SK-N-SH (cell line): Measurements from ENCODE around the gene CACNB3.

Source experiments
- ELF1 ChIP-seq: IDR thresholded peaks from 2 replicates; pipeline ENCODE4 v1.4.0; 2012
- EZH2phosphoT487 ChIP-seq: fragments of 200-600 bp; sonication (generic); IDR thresholded peaks from 2 replicates; pipeline ENCODE4 v1.6.1; 2017; ENCODE audit warnings: low read depth, mixed run types, mild to moderate bottlenecking, antibody characterized with exemption, moderate library complexity, borderline replicate concordance
- FOXJ3 ChIP-seq: sonication (generic); formaldehyde crosslinking; IDR thresholded peaks from 2 replicates; pipeline ENCODE4 v1.5.1; 2020; ENCODE audit warnings: mild to moderate bottlenecking, missing genetic modification reagents
- GABPA ChIP-seq: IDR thresholded peaks from 2 replicates; pipeline ENCODE4 v1.4.0; 2012; ENCODE audit warnings: low read depth, mild to moderate bottlenecking
- GATA2 ChIP-seq: sonication (generic); formaldehyde crosslinking; IDR thresholded peaks from 2 replicates; pipeline ENCODE4 v1.5.0; 2020; ENCODE audit warnings: mild to moderate bottlenecking, missing genetic modification reagents
- MAX ChIP-seq: IDR thresholded peaks from 2 replicates; pipeline ENCODE4 v1.4.0; 2012; ENCODE audit warnings: low read depth
- MXI1 ChIP-seq: IDR thresholded peaks from 2 replicates; pipeline ENCODE4 v1.6.1; 2012; ENCODE audit warnings: mild to moderate bottlenecking, low read depth, low read length, improper control_type of control experiment
- POLR2AphosphoS5 ChIP-seq: IDR thresholded peaks from 2 replicates; pipeline ENCODE4 v1.6.1; 2012; ENCODE audit warnings: low read depth, low read length
- RAD21 ChIP-seq: IDR thresholded peaks from 2 replicates; pipeline ENCODE4 v1.6.1; 2012; ENCODE audit warnings: mild to moderate bottlenecking, low read length
- SIN3A ChIP-seq: IDR thresholded peaks from 2 replicates; pipeline ENCODE4 v1.6.1; 2012; ENCODE audit warnings: low read depth, mild to moderate bottlenecking, low read length, moderate library complexity, borderline replicate concordance
- SMC3 ChIP-seq: IDR thresholded peaks from 2 replicates; pipeline ENCODE4 v1.6.1; 2012; ENCODE audit warnings: low read depth, low read length, improper control_type of control experiment
- ZBTB33 ChIP-seq: IDR thresholded peaks from 2 replicates; pipeline ENCODE4 v1.4.0; 2012; ENCODE audit warnings: low read depth, borderline replicate concordance
- TF ChIP-seq, protein P1 (sequence below): fragments of 200-600 bp; sonication (generic); IDR thresholded peaks from 2 replicates; pipeline ENCODE4 v1.6.1; 2017; ENCODE audit warnings: antibody characterized with exemption, mild to moderate bottlenecking, moderate library complexity
- TF ChIP-seq, protein P2 (sequence below): IDR thresholded peaks from 2 replicates; pipeline ENCODE4 v1.4.0; 2012; ENCODE audit warnings: low read depth, borderline replicate concordance

DNA sequence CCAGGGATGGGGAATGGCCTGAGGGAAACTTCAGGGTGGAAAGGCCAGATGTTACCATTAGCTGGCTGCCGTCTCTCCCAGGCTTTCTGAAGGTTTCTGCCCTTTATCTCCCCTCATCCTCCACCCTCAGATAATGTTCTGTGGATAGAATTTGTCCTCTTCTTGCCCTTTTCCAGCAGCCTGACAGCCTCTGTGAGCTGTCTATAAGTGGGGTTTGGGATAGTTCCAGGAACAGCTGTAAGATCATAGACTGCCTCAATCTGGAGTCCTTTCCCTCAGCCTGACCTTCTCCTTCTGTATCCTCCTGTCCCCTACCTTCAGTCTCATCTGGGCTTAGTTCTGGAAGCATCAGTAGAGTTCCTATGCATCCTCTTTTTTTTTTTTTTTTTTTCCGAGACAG lies 50.2 kb downstream of the CACNB3 start:
- no peak for TF ChIP-seq GATA2 (CRISPR knock-in tag)
- TF ChIP-seq, protein P1, sequence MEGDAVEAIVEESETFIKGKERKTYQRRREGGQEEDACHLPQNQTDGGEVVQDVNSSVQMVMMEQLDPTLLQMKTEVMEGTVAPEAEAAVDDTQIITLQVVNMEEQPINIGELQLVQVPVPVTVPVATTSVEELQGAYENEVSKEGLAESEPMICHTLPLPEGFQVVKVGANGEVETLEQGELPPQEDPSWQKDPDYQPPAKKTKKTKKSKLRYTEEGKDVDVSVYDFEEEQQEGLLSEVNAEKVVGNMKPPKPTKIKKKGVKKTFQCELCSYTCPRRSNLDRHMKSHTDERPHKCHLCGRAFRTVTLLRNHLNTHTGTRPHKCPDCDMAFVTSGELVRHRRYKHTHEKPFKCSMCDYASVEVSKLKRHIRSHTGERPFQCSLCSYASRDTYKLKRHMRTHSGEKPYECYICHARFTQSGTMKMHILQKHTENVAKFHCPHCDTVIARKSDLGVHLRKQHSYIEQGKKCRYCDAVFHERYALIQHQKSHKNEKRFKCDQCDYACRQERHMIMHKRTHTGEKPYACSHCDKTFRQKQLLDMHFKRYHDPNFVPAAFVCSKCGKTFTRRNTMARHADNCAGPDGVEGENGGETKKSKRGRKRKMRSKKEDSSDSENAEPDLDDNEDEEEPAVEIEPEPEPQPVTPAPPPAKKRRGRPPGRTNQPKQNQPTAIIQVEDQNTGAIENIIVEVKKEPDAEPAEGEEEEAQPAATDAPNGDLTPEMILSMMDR: no peak
- TF ChIP-seq SMC3: no peak
- TF ChIP-seq SIN3A: no peak
- TF ChIP-seq FOXJ3 (CRISPR knock-in tag): no peak
- TF ChIP-seq MXI1: no peak
- TF ChIP-seq MAX: no peak
- TF ChIP-seq, protein P2, sequence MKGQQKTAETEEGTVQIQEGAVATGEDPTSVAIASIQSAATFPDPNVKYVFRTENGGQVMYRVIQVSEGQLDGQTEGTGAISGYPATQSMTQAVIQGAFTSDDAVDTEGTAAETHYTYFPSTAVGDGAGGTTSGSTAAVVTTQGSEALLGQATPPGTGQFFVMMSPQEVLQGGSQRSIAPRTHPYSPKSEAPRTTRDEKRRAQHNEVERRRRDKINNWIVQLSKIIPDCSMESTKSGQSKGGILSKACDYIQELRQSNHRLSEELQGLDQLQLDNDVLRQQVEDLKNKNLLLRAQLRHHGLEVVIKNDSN: no peak
- TF ChIP-seq POLR2AphosphoS5: no peak
- no peak for TF ChIP-seq ZBTB33
- TF ChIP-seq GABPA: no peak
- TF ChIP-seq RAD21: no peak
- no peak for TF ChIP-seq ELF1
- TF ChIP-seq EZH2phosphoT487: no peak
